Breast epithelium (tissue), 4 donors: ENCODE measurements around the gene GRIP2. TPM values are rescaled to one million over a fixed set of nuclear protein-coding genes. Genes with fewer than 3 reads are reported as not detected.

ENCODE experiments used
- DNase-seq, 2 donors: peaks; one replicate each; pipeline ENCODE4 v3.0.0-alpha.2; 2019; ENCODE audit warnings: low spot score in 2 of 2
- H3K27ac ChIP-seq, 2 donors: fragments of 200-600 bp; sonication (generic) in 1 of 2; one replicate each; pipeline ENCODE4 v1.5.1; 2016 to 2019; ENCODE audit warnings: mild to moderate bottlenecking in 1 of 2
- H3K27me3 ChIP-seq, 2 donors: fragments of 200-600 bp; sonication (generic) in 1 of 2; one replicate each; pipeline versions ENCODE4 v1.5.1 to v1.6.0; 2017 to 2019; ENCODE audit warnings: control low read depth in 1 of 2, mild to moderate bottlenecking in 1 of 2
- H3K36me3 ChIP-seq: fragments of 200-600 bp; one replicate; pipeline ENCODE4 v1.5.1; 2019
- H3K4me1 ChIP-seq, 2 donors: fragments of 200-600 bp; sonication (generic); one replicate each; pipeline ENCODE4 v1.5.1; 2016 to 2019; ENCODE audit warnings: control low read depth in 1 of 2
- H3K4me3 ChIP-seq, 3 donors: fragments of 200-600 bp; sonication (generic); 1 replicate in 2 of 3; 2 replicates in 1 of 3; pipeline ENCODE4 v1.5.1; 2016 to 2019; ENCODE audit warnings: mild to moderate bottlenecking in 3 of 3, moderate library complexity in 2 of 3
- H3K9me3 ChIP-seq, 2 donors: fragments of 200-600 bp; sonication (generic) in 1 of 2; one replicate each; pipeline ENCODE4 v1.5.1; 2016 to 2019; ENCODE audit warnings: control low read depth in 1 of 2
- CTCF ChIP-seq, 3 donors: fragments of 450-650 bp; IDR thresholded peaks; one replicate each; pipeline ENCODE4 v1.5.1; 2016 to 2017; ENCODE audit warnings: antibody characterized with exemption in 3 of 3, mild to moderate bottlenecking in 3 of 3, moderate library complexity in 3 of 3
- POLR2A ChIP-seq: fragments of 450-650 bp; IDR thresholded peaks from one replicate; pipeline ENCODE4 v1.6.1; 2016; ENCODE audit warnings: antibody characterized with exemption, mild to moderate bottlenecking, moderate library complexity
- POLR2AphosphoS5 ChIP-seq, 3 donors: sonication (generic); formaldehyde crosslinking; IDR thresholded peaks; one replicate each; pipeline ENCODE4 v1.6.1; 2017; ENCODE audit warnings: antibody characterized with exemption in 3 of 3
- intact Hi-C: fragments of 100-400 bp; cut with DNase I; formaldehyde crosslinking; loops from one replicate; pipeline ENCODE4 v1.15.1; 2023; ENCODE audit warnings: low total_unique reads
- total RNA-seq, 3 donors: library from RNA; depleted of rRNA; stranded (reverse); fragments of >200 nt; gene quantifications; one replicate each; pipeline ENCODE4 v1.1.0, GENCODE V29; 2016

Gene GRIP2
- total RNA-seq, 3 donors from 2014 or later, result 0.16 to 0.88 (median 0.33) TPM

DNA sequence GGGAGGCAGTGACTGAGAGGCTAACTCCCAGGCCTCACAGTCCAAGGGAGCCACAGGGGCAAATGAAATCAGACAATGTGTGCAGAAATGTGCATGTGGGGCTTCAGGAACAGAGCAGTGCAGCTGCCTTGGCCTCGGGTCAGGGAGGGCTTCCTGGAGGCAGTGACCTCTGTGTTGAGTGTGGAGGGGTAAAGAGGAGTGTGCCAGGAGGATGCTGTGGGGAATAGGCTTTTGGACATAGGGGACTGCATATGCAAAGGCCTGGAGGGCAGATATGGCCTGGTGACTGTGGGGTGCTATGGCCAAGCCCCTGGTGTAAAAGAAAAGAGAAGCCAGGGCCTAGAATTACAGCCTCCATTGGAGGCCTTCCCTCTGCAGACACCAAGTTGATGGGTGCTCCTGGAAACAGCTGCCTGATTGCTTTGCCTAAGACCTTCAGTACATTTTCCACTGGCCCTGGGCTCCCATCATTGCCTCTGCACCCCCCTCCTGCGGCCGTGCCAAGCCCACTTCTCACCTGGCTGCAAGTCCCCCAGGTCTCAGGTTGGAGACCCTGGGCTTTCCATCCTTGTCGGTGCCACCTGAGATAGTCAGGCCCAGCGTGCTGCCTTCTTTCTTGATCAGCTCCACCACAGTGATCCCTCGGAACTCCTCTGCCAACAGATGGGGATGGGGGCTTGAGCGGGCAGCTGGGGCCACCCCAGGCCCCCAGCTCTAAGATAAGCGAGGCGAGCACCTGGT lies 15.1 kb downstream of the GRIP2 start:
- DNase-seq, result peak in 1 of 2 donors; percentile 24
- H3K4me3 ChIP-seq, result peak overlapping the region in 1 of 3 donors; percentile 45

GRCh38 chr3:14524311-14524711 lies 15.8 kb downstream of the GRIP2 start:
- DNase-seq, result peak in 1 of 2 donors; percentile 28
- no peaks in the 10 kb centered on the region for H3K9me3 ChIP-seq
- no peak for TF ChIP-seq POLR2A
- no peak for TF ChIP-seq CTCF (IDR thresholded peaks at IDR 0.05)
- no peak for TF ChIP-seq POLR2AphosphoS5 (IDR thresholded peaks at IDR 0.05)
- no peaks in the 10 kb centered on the region for H3K36me3 ChIP-seq
- H3K4me3 ChIP-seq, result no peak overlapping the region
- H3K4me1 ChIP-seq, result no peaks in the 10 kb centered on the region
- no peaks in the 10 kb centered on the region for H3K27me3 ChIP-seq
- no peak overlapping the region for H3K27ac ChIP-seq
- intact Hi-C loops, result no loop called here

More for the DNA sequence above, 15.1 kb downstream of the GRIP2 start:
- no peak for TF ChIP-seq POLR2A
- TF ChIP-seq POLR2AphosphoS5 (IDR thresholded peaks at IDR 0.05), result no peak
- TF ChIP-seq CTCF (IDR thresholded peaks at IDR 0.05), result no peak
- Histone ChIP-seq H3K4me1 (no peaks in the 10 kb centered on the region), H3K27ac (peak overlapping the region in 1 of 2 donors; percentile 51), H3K27me3 (no peaks in the 10 kb centered on the region), H3K36me3 (no peaks in the 10 kb centered on the region), H3K9me3 (no peaks in the 10 kb centered on the region)
- intact Hi-C loops, result no loop called here

- Histone ChIP-seq H3K9me3 (no peaks in the 10 kb centered on the region), H3K4me1 (no peaks in the 10 kb centered on the region), H3K36me3 (no peaks in the 10 kb centered on the region), H3K4me3 (no peak overlapping the region), H3K27me3 (no peaks in the 10 kb centered on the region), H3K27ac (no peak overlapping the region)
- intact Hi-C loops, result no loop called here
- TF ChIP-seq POLR2A (no peak), CTCF (IDR thresholded peaks at IDR 0.05) (no peak), POLR2AphosphoS5 (IDR thresholded peaks at IDR 0.05) (no peak)
- peak in 1 of 2 donors; percentile 6 for DNase-seq
Observed at GRCh38 chr3:14523792-14524191, 16.4 kb downstream of the GRIP2 start.

DNA sequence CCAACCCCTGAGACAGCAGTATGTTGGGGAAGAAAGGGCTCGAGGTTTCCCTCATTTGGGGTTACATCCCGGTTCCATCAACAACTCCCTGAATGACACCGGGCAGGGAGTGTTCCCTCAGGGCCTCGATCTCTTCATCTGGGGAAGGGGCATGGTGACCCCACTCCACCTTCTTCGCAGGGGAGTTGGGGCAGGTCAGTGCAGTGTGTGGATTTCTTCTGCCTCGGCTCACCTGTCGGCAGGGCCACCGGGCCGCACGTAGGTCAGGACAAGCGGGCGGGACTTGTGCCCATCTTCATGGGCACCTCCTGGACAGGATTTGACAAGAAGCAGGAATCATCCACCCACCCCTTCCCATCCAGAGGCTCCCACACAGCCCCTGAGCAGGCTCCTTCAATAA lies 17.4 kb downstream of the GRIP2 start:
- intact Hi-C loops, result no loop called here
- no peaks in the 10 kb centered on the region for H3K27me3 ChIP-seq
- H3K36me3 ChIP-seq, result no peaks in the 10 kb centered on the region
- H3K4me3 ChIP-seq, result no peak overlapping the region
- no peaks in the 10 kb centered on the region for H3K4me1 ChIP-seq
- no peaks in the 10 kb centered on the region for H3K9me3 ChIP-seq
- peak in 1 of 2 donors; percentile 45 for DNase-seq
- no peak for TF ChIP-seq CTCF (IDR thresholded peaks at IDR 0.05)
- TF ChIP-seq POLR2A, result no peak
- TF ChIP-seq POLR2AphosphoS5 (IDR thresholded peaks at IDR 0.05), result no peak
- peak overlapping the region in 1 of 2 donors; percentile 7 for H3K27ac ChIP-seq

DNA sequence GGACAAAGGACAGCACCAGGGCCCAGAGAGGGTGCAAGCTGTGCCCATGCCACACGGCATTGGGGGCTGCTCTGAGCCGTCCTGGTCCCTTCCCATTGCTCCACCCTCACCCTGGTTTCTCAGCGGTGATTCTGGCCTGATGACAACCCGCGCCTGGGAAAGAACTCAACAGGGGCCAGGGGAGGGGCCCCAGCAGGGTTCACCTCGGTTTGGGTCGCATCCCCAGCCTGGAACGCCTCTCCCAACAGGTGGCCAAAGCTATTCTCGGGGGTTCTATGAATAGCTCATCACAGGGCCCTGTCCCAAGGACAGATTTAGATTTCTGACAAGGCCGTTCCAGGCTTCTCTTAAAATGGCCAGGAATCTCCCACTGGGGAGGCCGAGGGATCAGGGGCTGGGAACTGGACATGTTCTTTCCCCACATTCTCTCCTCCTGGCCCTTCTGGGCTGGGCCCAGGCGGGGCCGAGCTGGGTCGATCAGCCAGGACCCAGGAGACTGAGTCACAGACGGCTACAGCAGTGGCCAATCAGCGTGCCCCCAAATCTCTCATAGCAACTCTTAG lies 17.9 kb downstream of the GRIP2 start:
- Histone ChIP-seq H3K36me3 (no peaks in the 10 kb centered on the region), H3K9me3 (no peaks in the 10 kb centered on the region), H3K4me1 (no peaks in the 10 kb centered on the region), H3K27me3 (no peaks in the 10 kb centered on the region), H3K4me3 (no peak overlapping the region), H3K27ac (peak overlapping the region in 1 of 2 donors; percentile 7)
- intact Hi-C loops, result no loop called here
- TF ChIP-seq POLR2AphosphoS5 (IDR thresholded peaks at IDR 0.05), result no peak
- TF ChIP-seq POLR2A, result no peak
- TF ChIP-seq CTCF (IDR thresholded peaks at IDR 0.05), result no peak
- peak in 1 of 2 donors; percentile 45 for DNase-seq
